HG02763 (cell line): Measurements from ENCODE around the gene ADAM10.

ENCODE experiments used
- ATAC-seq: cut with Tn5 transposase; IDR thresholded peaks from one replicate; pipeline ENCODE4 v1.9.1; 2021; ENCODE audit warnings: mild to moderate bottlenecking, moderate library complexity; ENCODE audit not compliant: unreplicated experiment

ADAM10 gene

GRCh38 chr15:58684036-58684710 lies 65.3 kb downstream of the ADAM10 start:
- ATAC-seq, result no peak

GRCh38 chr15:58682234-58682633 lies 67.3 kb downstream of the ADAM10 start:
- ATAC-seq, result no peak

DNA sequence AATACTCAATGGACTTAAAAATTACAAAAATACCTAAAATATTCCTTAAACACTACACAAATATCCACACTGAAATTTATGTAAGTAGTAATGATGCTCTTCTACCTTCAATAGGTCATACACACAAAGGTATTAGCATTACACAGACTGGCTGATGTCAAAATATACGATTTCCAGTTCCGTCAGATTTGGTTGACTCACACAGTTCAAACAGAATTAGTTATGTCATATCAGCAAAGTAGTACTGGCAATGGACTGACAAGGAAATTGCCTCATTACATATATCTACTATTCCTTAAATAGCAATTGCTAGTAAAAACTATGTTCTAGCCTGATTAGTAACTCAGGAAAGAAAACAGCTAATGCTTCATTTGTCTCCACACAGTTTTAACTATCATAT lies 70.8 kb downstream of the ADAM10 start:
- ATAC-seq, result no peak

DNA sequence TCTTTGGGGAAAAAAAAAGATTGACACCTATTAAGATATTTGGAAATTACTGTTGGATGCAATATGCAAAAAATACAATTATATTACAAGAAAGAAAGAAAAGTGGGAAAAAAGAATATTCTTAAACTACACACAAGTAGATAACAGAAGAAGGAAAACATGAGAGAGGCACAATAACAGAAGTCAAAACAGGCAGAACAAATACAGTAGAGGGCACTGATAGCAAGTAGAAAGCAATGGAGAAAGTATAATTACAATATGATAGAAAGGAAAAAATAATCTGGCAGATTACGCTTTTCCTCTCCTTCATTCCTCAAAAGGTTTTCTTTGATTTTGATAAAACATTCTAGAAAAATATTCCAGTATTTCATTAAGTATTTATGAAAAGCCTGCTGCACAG lies 72.1 kb downstream of the ADAM10 start:
- no peak for ATAC-seq

DNA sequence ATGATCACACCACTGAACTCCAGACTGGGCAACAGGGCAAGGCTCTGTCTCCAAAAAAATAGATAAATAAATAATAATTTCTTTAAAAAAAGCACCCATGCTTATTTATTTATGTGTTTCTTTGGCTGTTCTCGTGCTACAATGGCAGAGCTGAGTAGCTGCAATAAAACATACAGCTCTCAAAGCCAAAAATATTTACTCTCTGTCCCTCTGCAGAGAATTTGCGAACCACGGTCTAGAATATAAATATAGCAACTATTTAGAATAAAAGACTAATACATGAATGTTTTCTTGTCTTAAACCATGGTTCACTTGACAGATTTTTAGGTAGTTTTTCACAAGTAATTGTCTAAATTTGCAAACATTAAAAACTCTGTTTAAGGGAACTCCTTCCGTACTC lies 72.7 kb downstream of the ADAM10 start:
- ATAC-seq, result no peak

- ATAC-seq, result no peak
Measured at GRCh38 chr15:58671186-58671585, 78.3 kb downstream of the ADAM10 start.

DNA sequence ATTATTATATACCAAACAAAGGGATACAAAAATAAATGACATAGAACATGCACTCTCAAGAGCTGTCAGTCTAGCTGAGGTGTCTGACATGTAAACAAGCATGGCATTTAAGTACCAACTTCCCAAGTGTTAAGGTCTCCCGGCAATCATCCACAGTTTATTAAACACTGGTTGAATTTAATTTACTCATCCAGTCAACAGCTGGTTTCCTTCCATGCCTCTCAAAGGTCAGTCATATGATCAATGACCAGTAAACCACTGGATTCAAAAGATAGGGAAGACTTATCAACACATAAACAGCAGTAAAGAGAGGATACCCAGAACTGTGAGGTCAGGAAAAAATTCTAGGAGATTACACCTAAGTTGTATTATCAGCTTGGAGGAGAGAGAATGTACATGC lies 80.4 kb downstream of the ADAM10 start:
- ATAC-seq, result no peak

GRCh38 chr15:58666957-58667356 lies 82.5 kb downstream of the ADAM10 start:
- ATAC-seq, result no peak

GRCh38 chr15:58665672-58666071 lies 83.8 kb downstream of the ADAM10 start:
- ATAC-seq, result no peak

DNA sequence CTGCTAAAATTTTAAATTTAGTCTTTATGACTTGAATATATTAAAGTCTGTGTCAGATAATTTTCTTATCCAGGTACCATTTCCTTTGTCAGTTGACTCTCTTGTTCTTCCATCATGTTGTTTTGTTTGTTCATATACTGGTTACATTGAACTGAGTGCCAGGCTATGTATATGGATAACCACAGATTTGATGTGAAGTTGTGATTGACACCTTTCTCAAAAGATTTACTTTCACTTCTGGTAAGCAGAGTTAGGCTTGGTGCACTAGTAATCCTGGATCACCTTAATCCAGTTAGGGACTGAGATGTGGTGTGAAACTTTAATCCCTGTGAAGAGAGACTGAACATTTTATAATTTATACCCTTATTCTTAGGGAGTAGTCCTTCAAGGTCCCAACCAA lies 99.4 kb downstream of the ADAM10 start:
- no peak for ATAC-seq

GRCh38 chr15:58649175-58649574 lies 100.3 kb downstream of the ADAM10 start:
- ATAC-seq, result no peak

GRCh38 chr15:58643996-58644395 lies 105.5 kb downstream of the ADAM10 start:
- no peak for ATAC-seq

GRCh38 chr15:58641660-58642059 lies 107.8 kb downstream of the ADAM10 start:
- no peak for ATAC-seq

DNA sequence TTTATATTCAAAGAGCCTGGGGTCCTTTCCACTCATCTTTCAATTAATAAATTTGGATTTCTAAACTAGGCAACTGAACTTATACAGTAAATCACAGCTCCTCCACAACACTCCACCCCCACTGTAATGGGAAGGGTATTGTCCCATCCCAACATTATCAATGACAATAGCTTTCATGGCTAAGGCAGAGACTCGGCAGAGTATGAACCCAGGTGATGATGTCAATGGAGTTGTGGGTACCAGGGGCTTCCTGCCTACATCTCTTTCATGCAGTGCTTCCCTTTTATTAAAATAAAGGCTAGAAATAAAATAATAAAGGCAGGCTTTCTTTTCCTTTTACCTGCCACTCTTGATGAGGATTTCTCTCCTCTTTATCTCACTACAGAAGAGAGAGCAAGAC lies 109.5 kb downstream of the ADAM10 start:
- ATAC-seq, result no peak

DNA sequence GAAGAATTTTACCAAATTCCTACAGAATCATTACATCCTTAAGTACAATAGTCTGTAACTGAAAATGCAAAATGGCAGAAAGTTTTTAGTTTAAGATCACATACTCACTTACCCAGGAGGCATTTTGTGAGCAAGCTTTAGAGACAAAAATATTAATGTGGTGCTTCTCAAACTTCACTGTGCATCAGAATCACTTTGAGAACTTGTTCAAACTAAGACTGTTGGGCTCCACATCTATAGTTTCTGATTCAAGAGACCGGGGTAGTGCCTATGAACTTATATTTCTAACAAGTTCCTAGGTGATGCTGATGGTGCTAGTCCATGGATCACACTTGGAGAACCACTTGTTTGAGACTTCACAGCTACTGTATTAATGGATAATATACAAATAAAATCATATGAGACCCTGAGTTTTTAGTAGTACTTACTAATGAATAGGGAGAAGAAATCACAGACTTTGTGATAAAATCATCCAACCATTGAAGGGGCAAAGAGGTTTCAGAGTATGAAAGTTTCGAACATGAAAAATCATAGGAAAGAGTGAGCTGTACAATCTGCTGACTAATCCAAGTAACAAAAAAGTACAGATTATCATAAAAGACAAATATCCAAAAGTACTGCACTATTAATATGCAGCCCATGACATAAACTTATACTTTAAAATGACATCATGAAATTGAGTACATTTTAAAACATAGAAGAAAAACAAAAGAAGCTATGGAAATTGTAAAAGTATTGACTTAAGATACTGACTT lies 110.3 kb downstream of the ADAM10 start:
- no peak for ATAC-seq

DNA sequence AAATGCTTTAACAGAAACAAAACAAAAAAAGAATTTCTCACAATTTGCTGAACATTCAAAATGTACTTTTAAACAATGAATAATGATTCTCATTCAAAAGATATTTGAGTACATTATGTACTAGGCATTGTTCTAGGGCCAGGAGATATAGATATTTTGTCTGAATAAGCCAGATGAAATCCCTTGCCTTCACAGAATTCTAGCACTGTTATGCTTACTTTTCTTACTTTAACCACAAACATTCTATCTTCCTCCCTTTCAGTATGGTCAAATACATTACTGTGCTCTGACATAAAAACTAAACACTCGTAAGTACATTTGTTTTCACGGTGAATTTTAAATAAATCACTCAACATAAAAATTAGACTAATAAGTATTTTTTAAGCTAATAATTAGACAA lies 116.7 kb downstream of the ADAM10 start:
- no peak for ATAC-seq

DNA sequence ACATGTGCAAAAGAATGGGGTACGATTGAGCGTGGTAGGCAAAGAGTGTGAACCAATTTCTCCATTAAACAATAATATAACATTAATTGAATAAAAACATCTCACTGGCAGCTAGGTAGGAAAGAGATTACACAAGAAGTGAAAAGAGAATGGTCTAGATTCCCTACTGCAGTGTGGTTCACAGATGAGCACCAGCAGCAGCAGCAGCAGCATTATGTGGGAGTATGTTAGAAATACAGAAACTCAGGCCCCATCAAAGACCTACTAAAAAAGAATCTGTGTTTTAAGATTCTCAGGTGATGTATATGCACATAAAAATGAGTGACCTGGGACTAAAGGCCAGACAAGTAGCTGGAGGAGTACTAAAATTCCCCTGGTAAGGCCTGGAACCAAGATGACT lies 118.2 kb downstream of the ADAM10 start:
- ATAC-seq, result no peak

- ATAC-seq, result no peak
Measured at GRCh38 chr15:58629625-58630024, 119.9 kb downstream of the ADAM10 start.

GRCh38 chr15:58628206-58628947 lies 121.1 kb downstream of the ADAM10 start:
- no peak for ATAC-seq

DNA sequence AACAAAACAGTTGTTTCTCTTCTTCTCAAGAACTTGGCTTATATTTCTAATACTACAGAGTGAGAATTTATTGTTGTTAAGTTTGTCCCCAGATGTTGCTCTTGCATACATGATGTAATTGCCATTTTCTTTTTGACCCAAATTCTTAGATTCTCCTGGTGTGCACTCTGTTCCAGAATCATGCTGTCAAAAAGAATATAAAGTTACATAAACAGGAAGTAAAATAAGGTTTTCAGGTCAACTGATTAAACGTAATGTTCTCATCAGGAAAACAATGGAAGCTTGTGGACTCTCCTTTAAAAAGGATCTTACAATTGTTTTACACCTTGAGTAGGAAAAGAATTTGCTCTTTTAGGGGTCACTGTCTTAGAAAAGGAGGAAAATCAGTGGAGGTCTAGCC lies 121.8 kb downstream of the ADAM10 start:
- no peak for ATAC-seq

GRCh38 chr15:58627046-58627445 lies 122.5 kb downstream of the ADAM10 start:
- no peak for ATAC-seq

- no peak for ATAC-seq
Measured at GRCh38 chr15:58626378-58626777, 123.1 kb downstream of the ADAM10 start.
